ENCODE results near the gene ULK4.

DNA sequence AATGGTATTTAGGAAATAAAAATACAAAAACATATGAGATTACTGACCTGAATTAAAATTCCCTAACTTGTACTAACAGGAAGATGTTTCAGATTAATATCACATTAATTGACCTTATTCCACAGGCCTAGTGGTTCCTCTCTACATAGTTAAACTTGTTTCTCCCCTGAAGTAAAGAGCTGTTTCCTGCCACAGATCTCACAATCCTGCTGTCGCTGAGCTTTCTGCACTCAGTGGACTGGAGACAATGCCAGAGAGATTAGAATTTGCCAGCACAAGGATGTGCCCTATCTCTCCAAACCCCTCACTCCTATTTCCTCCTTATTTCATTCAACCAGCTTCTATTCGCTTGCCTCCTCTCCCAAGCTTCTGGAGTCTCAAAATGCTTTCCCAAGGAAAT, 632.0 kb downstream of the ULK4 start:
- TF ChIP-seq POLR2A (IDR thresholded peaks at IDR 0.05; ENCODE audit: control extremely low read depth in 1 of 2, low read depth in 2 of 2, low read length in 2 of 2) (no peak), CEBPB (IDR thresholded peaks at IDR 0.05; ENCODE audit: low read depth, low read length) (no peak)
- TF ChIP-seq, protein P1, sequence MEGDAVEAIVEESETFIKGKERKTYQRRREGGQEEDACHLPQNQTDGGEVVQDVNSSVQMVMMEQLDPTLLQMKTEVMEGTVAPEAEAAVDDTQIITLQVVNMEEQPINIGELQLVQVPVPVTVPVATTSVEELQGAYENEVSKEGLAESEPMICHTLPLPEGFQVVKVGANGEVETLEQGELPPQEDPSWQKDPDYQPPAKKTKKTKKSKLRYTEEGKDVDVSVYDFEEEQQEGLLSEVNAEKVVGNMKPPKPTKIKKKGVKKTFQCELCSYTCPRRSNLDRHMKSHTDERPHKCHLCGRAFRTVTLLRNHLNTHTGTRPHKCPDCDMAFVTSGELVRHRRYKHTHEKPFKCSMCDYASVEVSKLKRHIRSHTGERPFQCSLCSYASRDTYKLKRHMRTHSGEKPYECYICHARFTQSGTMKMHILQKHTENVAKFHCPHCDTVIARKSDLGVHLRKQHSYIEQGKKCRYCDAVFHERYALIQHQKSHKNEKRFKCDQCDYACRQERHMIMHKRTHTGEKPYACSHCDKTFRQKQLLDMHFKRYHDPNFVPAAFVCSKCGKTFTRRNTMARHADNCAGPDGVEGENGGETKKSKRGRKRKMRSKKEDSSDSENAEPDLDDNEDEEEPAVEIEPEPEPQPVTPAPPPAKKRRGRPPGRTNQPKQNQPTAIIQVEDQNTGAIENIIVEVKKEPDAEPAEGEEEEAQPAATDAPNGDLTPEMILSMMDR (IDR thresholded peaks at IDR 0.05; ENCODE audit: control extremely low read depth in 1 of 3, insufficient read depth in 1 of 3, low read depth in 1 of 3, low read length in 3 of 3), result no peak

Measured in H1 (cell line).